ENCODE data around the gene WFDC1. TPM values are rescaled to one million over a fixed set of nuclear protein-coding genes. Genes with fewer than 3 reads are reported as not detected.

WFDC1 gene
- total RNA-seq, 1 donor from 2014 or later: 3.0 TPM

DNA sequence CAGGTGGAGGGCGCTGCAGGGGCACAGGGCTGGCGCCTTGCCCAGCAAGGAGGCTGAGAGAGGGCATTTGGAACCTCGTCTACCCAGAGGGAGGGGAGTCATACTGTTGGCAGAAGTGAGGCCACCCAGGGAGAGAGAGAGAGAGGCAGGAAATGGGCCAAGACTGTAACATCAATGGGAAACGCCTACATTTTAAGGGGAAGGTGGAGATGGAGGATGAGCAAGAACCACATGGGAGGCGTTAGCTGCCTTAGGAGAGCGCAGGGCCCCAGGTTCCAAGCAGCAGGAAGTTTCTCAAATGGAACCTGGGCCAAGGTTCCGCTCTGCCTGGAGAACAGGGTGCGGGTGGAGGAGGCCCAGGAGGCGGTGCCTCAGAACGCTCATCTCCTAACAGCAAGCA lies 2.7 kb upstream of the WFDC1 start:
- TF ChIP-seq, protein P1, sequence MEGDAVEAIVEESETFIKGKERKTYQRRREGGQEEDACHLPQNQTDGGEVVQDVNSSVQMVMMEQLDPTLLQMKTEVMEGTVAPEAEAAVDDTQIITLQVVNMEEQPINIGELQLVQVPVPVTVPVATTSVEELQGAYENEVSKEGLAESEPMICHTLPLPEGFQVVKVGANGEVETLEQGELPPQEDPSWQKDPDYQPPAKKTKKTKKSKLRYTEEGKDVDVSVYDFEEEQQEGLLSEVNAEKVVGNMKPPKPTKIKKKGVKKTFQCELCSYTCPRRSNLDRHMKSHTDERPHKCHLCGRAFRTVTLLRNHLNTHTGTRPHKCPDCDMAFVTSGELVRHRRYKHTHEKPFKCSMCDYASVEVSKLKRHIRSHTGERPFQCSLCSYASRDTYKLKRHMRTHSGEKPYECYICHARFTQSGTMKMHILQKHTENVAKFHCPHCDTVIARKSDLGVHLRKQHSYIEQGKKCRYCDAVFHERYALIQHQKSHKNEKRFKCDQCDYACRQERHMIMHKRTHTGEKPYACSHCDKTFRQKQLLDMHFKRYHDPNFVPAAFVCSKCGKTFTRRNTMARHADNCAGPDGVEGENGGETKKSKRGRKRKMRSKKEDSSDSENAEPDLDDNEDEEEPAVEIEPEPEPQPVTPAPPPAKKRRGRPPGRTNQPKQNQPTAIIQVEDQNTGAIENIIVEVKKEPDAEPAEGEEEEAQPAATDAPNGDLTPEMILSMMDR (IDR thresholded peaks at IDR 0.05; ENCODE audit: unreplicated experiment): no peak
- H3K4me1 Mint-ChIP-seq: peaks cover 35% of the 10 kb centered on the region
- H3K9me3 Mint-ChIP-seq: peaks cover 10% of the 10 kb centered on the region
- peaks cover 19% of the 10 kb centered on the region for H3K27me3 Mint-ChIP-seq (ENCODE audit: low read depth)
- no peak for DNase-seq (ENCODE audit: low spot score in 2 of 2, unreplicated experiment in 2 of 2)
- no peaks in the 10 kb centered on the region for H3K36me3 Mint-ChIP-seq
- no peak overlapping the region for H3K27ac Mint-ChIP-seq
- H3K4me3 Mint-ChIP-seq: no peak overlapping the region

DNA sequence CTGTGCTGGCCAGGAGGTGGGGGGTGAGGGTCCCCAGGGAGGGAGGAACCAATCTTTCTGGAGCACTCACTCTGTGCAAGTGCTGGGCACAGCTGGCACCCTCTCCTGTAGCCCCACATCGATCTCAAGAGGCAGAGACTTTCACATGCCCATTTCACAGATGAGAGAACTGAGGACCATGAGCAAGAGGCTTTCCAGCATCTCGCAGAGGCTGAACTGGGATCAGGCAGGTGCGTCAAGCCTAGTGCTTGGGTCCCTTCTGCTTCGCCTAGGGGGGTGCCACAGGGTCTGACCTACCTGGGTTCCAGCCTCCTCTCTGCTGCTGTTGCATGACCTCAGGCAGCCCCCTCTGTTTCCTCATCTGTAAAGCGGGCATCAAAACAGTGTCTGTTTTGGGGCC lies 1.3 kb upstream of the WFDC1 start:
- H3K9me3 Mint-ChIP-seq: peaks cover 2% of the 10 kb centered on the region
- H3K4me1 Mint-ChIP-seq: peaks cover 35% of the 10 kb centered on the region
- no peak for DNase-seq (ENCODE audit: low spot score in 2 of 2, unreplicated experiment in 2 of 2)
- no peaks in the 10 kb centered on the region for H3K36me3 Mint-ChIP-seq
- no peak overlapping the region for H3K27ac Mint-ChIP-seq
- TF ChIP-seq, protein P1 (IDR thresholded peaks at IDR 0.05; ENCODE audit: unreplicated experiment): no peak
- H3K27me3 Mint-ChIP-seq (ENCODE audit: low read depth): peaks cover 19% of the 10 kb centered on the region
- no peak overlapping the region for H3K4me3 Mint-ChIP-seq

DNA sequence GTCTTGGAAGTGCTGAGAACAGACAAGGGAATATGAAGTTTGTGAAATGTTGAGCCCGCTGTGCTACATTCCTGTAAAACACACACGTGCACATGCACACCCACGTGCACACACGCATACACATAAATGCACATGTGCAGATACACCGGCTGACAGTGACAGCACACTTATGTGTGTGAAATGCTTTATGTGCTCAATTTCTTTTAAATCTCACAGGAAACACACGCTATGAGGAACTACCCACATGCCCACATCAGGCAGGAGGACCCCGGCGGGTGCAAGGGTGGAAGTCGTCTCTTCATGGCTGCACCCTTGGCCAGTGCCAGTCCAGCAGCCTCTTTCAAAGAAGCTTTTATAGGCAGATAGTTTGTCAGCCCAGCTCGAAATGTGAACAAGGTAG lies 561 bp upstream of the WFDC1 start:
- Mint-ChIP-seq H3K4me1 (peaks cover 35% of the 10 kb centered on the region), H3K36me3 (no peaks in the 10 kb centered on the region), H3K4me3 (no peak overlapping the region), H3K27ac (no peak overlapping the region), H3K27me3 (ENCODE audit: low read depth) (peaks cover 19% of the 10 kb centered on the region), H3K9me3 (no peaks in the 10 kb centered on the region)
- TF ChIP-seq, protein P1 (IDR thresholded peaks at IDR 0.05; ENCODE audit: unreplicated experiment): no peak
- DNase-seq (ENCODE audit: low spot score in 2 of 2, unreplicated experiment in 2 of 2): no peak

DNA sequence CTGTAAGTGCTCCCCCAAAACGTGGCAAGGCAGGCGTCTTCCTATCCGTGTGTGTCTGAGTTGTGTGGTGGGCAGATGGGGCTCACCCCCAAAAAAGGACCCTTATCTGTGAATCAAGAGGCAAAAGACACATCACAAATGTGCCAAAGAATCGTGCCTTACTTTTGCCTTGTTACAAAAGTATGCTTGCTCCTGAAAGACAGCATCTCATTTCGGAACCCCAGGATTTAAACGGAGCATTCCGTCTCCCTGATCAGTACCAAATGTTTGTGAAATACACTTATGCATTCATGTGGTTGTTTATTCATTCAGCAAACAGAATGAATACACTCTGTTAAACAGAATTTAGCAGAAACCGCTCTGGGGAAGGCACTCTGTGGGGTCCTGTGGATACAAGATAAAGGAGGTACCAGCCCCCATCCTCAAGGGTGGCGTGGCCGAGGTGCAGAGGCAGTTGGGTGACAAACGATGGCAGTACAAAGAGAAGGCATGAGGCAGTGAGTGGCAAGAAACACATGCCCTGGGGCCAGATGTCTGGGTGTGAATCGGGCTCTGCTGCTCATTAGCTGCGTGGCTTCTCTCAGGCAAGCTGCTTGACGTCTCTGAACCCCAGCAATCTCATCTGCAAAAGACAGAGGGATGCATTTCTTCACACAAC lies 654 bp downstream of the WFDC1 start:
- Mint-ChIP-seq H3K9me3 (no peaks in the 10 kb centered on the region), H3K27ac (no peak overlapping the region), H3K4me1 (peaks cover 39% of the 10 kb centered on the region), H3K27me3 (ENCODE audit: low read depth) (peaks cover 19% of the 10 kb centered on the region), H3K36me3 (no peaks in the 10 kb centered on the region), H3K4me3 (peak overlapping the region; percentile 1)
- TF ChIP-seq, protein P1 (IDR thresholded peaks at IDR 0.05; ENCODE audit: unreplicated experiment): no peak
- no peak for DNase-seq (ENCODE audit: low spot score in 2 of 2, unreplicated experiment in 2 of 2)

DNA sequence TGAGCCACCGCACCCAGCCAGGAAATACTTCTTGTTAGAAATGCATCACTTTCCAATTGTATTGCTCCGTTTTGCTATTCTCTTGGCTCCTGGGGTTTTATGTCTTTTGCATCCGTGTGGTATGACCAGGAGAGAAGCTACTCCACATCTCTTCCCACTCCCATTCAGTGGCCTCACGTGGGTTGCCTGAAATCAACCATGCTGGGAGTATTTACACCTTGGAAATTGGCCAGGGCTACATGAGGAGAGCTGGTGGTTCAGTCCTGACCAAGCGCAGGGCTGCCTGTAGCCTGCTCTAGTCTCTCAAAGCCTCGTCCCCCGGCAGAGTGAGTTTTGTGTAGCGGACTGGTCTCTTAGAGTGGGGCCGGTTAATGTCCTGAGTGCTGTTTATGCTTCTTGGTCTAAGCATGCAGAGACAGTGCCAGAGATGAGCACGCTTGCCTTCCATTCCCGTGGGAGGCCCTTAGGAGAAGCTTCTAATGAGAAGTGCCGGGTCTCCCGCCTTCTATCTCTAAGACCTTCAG lies 3.8 kb downstream of the WFDC1 start:
- Mint-ChIP-seq H3K9me3 (no peaks in the 10 kb centered on the region), H3K27ac (no peak overlapping the region), H3K27me3 (ENCODE audit: low read depth) (peaks cover 26% of the 10 kb centered on the region), H3K4me3 (no peak overlapping the region), H3K36me3 (no peaks in the 10 kb centered on the region), H3K4me1 (peaks cover 38% of the 10 kb centered on the region)
- TF ChIP-seq, protein P1 (IDR thresholded peaks at IDR 0.05; ENCODE audit: unreplicated experiment): no peak
- DNase-seq (ENCODE audit: low spot score in 2 of 2, unreplicated experiment in 2 of 2): no peak

All from mesothelial cell of epicardium (in vitro differentiated cells).